Activated naive CD8-positive, alpha-beta T cell treated with anti-CD3 and anti-CD28 coated beads, Interleukin-2, amount 50 U/mL, for 16 hours (primary cell): ENCODE measurements around the gene CIB2.

ENCODE experiments used
- DNase-seq: peaks from one replicate; pipeline ENCODE4 v3.0.0-alpha.2; 2020; ENCODE audit warnings: low read depth, low spot score

Gene CIB2

DNA sequence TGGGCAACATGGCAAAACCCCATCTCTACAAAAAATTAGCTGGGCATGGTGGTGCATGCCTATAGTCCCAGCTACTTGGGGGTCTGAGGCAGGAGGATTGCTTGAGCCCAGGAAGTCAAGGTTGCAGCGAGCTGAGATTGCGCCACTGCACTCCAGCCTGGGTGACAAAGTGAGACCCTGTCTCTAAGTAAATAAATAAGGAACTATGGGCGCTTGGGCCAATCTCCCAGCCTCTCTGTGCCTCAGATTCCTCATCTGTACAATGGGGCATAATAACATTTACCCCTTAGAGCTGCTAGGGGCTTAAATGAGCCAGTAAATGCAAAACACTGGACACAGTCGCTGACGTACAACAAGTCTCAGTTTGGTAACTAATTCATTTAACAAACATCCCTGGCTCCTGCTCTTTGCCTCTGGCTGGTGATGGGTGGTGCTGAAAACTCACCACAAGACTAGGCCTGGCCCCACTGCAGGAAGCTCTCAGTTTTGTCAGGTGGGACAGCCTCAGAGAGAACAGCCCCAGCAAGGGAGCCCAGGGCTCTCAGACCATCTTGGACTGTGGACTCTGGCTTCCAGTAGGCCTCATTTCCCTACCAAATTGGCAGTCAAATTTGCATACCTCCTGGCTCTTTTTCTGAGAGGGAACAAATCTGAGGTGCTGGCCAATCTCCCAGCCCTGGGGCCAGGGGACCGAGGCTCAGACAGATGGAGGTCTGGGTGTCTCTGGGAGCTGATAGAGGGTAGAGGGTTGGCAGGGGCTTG, 47.4 kb downstream of the CIB2 start:
- no peak for DNase-seq

DNA sequence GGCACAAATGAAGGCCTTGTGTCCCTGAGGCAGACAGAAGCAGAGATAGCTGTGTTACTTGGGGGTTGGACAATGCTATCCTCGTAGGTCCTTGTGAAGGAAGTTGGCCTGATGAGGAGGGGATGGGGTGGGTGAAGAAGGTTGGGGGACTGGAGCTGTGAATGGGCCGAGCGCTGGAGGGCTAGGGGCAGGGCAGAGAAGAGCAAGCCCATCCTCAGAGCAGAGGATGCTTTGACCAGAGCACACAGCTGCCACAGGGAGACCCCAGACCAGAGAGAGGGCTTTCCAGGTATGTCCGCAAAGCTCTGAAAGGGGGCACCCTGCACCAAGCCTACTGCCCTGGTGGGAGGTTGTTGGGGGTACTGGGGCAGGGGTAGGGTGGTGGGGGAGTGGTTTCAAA, 48.1 kb downstream of the CIB2 start:
- DNase-seq: no peak

DNA sequence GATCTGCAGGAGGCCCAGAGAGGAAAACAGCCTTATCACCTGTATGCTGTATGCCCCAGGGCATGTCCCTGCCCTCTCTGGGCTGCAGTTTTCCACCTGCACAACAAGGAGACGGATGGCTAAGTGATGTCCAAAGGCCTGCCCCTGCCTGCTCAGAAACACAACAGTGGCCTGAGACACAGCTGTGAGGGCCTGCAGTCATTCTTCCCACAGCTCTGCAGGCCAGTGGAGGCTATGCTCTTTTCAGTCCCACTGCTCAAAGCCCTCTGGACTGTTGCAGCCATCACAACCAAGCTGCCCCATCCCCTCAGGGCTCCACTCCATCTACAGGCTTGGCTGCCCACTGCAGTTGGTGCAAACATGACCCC, 48.5 kb downstream of the CIB2 start:
- DNase-seq: no peak

DNA sequence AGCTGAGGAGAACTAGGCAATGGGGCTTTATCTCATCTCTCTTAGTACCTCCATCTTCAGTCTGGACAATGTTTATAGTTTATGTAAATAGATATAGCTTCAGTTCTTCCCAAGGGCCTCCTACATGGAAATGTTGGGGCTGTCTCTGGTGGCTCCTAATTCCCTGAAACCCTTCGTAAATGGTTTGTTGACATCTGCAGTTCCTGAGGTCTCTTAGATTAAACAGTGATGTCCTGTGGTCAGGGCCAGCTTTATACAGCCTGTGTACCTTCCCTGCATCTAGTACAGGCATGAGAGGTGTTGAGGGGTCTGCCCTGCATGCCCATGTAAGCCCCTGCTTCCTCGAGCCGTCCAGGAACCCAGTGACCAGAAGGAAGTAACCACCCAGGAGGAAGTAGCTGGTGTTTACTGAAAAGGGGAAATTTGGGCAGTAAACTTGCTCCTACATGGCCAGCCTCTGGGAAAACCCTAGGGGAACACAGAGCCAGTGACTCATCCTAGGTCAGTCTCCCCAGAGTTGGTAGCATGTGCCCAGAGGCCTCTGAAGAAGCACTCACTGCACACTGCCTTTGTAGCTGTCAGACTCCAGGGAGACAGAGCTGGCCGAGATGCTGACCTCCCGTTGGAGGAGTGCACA, 49.0 kb downstream of the CIB2 start:
- no peak for DNase-seq

DNA sequence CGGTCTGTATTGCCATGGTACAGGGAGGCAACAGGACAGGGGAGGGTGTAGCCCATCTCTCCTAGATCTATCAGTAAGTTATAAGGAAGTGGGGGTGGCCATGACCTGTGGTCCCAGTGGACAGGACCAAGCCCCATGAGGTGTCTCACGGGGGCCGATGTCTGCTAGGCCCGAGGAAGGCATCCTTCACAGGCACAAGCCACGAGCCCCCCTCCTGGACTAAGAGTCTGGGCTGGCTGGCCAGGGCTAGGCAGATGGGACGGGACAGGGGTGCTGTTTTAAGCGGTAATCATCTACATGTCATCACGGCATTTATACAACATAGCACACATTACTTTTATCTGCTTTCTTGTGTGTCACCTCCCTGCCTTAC, 51.2 kb downstream of the CIB2 start:
- no peak for DNase-seq

DNA sequence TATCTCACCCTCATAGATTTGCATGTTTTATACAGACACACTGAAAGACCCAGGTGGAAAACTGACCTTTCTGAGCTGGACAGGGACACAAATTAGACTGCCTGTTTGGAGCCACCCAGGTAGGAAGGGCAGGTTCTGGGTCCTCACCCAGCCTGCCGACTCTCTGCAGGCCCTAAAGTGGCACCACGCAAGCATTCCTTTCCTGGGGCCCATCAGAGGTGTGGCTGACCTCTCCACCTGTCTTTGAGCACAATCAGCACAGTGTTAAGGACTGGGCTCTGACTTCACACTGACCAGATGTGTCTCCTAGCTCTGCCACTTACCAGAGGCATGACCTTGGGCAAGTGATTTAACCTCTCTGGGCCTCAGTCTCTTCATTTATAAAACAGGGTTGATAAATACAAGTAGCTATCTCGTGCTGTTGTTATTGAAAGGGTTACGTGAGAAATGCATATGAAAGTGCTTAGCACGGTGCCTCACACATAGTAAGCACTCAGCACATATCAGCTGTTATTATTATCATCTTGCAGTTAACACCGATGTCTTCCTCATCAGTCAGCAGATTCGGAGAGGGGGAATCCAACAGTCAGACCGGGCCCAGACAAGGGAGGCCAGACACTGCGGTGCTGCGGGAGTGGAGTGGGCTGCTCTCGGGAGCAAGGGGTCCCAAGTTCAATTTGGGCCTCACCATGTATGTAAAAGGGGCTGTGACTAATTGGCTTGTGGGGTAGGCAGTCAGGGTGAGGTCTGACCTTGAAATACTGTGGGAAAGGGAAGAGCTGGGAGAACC, 51.8 kb downstream of the CIB2 start:
- DNase-seq: no peak

DNA sequence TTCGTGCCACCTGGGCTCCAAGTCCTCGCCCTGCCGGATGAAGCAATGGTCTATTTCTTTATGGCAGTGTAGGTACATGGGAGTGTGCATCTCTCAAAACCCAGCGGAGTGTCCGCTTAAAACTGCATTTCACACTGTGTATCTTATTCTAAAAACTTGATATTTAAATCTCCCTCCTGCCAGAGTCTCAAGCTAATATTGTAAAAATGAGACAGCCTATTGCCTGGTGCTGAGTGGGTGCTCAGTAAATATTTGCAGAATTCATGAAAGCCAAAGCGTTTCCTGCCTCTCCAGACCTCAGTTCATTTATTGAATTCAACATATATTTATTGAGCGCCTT, 53.4 kb downstream of the CIB2 start:
- no peak for DNase-seq

DNA sequence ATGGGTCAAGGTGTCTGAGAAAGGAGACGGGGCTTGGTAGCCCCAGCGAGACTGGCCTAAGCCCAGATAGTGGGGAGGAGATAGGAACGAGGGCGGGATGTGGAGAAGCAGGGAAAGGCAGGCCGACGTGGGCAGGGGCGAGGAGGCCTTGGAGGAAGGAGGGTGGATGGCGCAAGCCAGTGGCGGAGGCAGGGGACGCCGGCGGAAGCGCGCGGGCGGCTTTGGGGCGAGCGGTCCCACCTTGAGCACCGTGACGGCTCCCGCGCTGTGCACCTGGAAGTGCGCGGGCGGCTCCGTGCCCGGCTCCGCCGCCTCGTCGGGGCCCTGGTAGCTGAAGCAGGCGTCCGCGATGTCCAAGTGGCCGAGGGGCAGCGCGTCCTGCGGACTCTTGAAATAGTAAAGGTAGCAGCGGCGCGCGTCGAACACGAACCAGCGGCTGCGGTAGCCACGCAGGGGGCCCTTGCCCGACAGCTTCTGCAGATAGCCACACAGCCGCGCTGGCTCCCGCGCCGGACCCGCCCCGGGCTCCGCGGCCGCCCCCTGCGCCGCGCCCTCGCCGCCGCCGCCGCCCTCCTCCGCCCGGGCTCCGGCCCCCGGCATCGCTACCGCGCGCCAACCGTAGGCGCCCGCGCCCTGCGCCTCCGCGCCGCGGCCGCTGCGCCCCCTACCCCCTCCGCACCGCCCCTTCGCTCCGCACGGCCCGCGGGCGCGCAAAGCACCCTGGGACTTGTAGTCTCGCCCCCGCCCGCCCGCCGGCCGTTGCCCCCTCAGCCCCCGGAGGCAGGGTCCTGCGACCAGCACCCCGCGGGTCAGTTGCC, 54.0 kb downstream of the CIB2 start, which contains the start of gene TBC1D2B:
TSS of gene TBC1D2B (minus strand) at position 659 of the 818 bp plus-strand sequence. CDS start at position 600, 59 bp downstream.
- peak; percentile 49 for DNase-seq

DNA sequence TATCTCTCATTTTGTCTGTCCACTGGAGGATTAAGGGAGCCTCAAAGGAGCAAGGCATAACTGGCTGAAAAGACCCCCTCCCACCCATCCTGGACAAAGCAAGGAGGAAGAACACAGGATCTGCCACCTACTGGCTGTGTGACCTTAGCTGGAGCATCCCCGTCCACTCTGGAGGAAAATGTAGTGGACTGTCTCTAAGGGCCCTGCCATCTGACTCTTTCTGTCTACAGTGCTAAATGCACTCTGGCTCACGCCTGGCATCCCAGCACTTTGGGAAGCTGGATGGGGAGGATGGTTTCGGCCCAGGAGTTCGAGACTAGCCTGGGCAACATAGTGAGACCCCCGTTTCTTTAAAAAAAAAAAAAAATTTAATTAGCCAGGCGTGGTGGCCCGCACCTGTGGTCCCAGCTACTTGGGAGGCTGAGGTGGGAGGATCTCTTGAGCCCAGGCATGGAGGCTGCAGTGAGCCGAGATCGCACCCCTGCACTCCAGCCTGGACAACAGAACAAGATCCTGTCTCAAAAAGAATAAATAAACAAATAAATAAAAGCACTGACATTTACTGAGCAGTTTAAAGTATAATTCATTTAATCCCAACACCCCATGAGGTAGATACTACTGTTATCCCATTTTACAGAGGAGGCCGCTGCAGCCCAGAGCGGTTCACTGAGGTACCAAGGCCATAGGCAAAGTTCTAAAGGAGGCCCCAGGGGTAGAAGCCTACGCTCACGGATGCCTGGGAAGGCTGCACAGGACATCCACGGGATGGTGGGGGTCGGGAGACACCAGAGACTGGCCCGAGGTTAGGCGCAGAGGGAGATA, 54.8 kb downstream of the CIB2 start:
- no peak for DNase-seq

DNA sequence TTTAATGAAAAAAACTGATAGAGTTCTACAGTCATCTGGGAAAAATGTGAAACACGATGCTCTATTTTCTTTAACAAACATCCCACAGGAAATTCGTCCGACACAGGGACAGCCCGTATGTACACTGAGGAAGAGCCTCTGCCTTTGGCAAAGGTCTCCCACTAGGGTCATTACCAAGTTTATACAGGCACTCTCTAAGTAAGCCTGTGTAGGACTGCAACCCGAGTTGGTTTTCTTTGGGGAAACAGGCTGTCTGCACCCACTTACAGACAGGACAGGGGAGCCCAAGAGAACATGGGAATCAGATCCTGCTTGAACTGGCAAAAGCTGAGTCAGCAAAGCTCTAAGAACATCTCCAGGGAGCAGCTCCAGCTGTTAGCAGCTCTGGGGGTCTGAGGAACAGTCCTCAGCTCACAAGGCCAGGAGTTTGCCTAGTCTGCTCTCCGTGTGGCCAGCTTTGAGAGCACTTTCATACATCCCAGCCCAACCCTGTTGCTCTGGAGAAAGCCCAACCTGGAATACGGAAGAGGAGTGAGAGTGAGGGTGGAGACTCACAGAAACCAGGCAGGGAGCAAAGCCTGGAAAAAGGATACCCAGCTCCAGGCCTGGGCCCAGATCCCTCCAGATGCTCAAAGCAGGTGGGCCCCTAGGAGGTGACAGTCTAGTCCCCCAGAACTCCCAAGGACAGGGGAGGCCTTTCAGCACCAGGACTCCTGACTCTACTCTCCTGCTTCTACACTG, 55.6 kb downstream of the CIB2 start:
- no peak for DNase-seq

DNA sequence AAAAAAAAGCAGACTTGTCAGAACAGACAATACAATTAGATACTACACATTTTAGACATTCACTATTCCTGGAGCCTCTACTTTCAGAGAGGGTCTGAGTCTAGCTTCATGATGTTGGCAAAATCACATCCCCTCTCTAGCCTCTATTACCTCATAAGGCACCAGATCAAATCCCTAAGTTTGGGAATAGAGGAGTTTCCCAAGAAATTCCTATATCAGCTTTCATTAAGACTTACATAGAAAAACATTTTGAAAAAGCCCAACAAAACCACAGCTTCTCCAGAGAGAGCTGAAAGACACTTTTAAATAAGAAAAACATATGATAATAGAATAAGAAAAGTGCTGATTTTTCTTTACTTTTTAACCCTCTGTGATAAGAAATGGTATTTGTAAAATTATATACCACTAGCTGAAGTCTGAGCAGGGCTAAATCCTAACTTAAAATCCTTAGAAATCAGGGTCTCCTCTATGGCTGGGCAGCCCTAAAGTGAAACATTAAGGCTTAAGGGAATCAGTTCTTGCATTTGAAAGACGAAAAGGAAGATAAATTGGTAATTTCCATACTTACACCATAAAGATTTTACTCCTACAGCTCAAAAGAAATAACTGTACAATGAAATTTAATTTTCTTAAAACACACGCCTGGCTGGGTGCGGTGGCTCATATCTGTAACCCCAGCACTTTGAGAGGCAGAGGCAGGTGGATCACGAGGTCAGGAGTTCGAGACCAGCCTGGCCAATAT, 58.0 kb downstream of the CIB2 start:
- DNase-seq: no peak

DNA sequence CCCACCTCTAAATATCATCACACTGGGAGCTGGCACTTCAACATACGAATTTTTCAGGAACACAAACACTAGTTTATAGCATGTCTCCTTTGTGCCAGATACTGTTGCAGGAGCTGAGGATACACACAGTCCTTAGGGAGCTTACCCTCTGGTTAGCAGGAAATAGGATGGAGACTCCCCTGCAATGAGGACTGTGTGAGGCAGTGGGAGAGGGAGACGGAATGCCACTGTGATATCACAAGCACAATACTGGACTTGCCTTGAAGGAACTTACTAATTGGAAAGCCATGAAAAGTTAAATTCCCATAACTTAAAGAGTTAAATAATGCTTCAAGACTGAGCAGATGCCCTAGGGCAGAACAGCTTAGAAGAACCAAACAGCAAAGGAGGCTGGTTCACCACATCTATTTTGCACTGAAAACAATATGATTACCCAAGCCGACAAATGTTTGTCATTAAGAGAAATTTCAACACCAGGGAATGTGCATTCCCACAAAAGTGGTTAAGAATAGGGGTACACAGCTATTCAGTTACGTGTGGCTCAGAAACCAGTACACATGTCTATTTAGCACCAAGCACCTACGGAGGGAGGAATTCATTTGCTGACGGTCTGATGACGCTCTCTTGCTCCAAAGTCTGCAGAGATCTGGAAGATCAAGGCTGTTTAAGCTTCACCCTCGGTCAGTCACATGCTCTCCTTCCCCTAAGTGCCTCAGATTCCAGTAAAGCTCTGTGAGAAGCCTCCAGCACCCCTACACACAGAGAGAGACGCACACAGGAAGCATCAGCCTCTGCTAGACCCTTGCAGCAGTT, 59.0 kb downstream of the CIB2 start:
- no peak for DNase-seq

DNA sequence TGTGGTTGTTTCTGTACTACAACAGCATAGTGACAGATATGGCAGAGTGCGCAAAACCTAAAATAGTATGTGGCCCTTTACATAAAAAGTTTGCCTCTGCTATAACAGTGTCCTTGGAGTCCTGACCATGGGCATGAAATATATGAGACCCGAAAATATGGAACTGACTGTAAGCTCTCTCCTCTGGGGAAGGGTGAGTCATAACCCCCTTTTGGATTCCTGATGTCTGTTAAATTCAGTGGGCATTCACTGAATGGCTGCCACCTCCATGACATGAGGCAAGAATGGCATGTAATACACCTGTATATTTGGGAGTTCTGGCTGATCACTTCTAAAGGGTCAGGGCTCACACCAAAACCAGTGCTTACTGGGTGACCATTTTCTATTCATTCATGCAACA, 59.9 kb downstream of the CIB2 start:
- no peak for DNase-seq

DNA sequence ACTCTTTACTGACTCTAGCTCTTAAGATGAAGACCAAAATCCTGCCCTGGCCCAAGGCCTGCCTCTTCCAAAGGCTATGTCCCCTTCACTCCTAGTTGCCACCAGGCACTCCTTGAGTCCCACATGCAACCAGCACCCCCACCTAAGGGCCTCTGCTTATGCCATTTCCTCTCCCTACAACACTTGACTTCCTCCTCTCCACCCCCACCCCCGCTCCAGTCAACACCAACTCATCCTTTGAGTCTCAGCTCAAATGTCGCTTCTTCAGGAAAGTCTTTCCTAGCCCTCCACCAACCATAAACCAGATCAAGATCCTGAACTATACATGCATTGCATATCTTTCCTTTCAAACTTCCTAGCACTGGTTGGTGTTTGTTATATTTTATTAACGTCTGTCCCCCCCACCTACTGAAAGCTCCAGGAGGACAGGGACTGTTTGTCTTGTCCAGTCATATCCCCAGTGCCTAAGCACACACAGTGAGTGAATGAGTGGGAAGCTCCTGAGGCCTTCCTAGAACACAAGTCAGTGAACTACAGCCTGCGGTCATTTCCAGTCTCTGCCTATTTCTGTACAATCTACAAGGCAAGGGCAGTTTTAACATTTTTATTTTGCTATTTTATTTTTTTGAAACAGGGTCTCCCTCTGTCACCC, 61.1 kb downstream of the CIB2 start:
- no peak for DNase-seq

DNA sequence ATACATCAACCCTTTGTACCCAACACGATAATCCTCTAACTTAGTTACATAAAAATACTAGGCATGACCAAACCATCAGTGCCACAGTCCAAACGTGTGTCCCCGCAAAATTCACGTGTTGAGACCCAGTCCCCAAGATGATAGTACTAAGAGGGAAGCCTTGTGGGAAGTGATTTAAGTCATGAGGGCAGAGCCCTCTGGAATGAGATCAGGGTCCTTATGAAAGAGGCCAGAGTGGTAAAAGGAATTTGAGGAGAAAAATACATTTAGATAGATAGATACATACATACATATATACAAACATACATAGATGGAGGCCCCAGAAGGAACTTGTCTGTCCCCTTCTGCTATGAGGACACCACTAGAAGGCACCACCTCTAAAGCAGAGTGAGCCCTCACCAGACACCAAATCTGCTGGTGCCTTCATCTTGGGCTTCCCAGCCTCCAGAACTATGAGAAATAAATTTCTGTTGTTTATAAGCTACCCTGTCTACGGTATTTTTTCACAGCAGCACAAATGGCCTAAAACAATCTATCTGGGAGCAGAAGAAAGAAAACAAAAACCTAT, 61.7 kb downstream of the CIB2 start:
- DNase-seq: no peak

DNA sequence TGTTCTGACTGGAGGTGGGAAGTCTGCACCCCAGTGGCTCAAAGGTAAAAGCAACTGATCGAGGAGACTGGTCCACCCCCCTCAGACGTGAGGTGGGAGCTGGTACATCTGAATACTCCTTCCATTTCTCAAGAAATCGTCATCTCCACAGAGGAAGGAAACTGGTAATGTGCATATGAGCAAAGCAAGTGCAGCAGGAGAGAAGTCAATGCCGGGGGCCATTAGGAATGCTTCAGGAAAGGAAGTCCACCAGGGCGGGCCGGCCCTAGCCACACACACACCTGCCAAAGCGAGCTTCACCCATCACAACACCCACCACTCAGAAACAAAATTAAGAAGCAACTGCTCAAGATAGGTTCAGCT, 62.2 kb downstream of the CIB2 start:
- no peak for DNase-seq

DNA sequence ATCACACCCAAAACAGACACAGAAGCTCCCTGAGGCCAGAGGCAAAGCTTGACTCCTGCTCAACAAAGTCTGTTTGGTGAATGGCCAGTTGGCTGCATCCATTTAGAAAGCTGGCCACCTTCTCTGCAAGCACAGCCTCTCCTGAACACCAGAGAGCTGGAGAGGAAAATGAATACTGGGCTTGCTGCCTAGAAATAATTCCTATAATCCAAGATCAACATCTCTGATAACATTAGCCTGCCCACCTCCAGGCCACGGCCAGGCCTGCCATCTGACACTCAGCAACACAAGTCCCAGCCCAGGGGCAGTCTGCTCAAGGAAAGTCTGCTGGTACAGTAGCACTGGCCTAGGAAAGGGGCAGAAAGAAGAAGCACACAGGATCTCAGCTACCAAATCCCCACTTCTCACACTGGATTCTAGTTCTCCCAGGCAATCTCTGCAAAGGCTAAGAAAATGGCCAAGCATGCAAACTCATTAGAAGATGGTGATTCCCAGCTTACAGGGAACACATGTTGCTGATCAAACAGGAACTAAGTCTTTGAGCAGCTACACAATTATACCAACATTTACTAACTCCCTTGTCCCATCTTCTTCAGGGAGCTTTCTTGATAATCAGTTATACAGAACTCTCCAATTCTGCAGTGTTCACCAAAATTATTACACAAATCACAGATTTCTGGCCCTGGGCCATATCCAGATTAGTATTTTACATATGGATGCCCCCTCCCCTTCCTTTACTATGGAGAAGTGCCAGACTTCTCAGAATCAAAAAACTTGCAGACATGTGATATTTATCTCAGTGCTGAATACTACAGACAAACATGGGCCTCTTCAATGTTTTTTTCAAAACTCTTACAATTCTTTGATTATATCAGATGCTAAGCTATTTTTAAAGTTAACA, 63.7 kb downstream of the CIB2 start:
- DNase-seq: no peak
